HEK293 (cell line): ENCODE data around the gene ZNF609.
A peak's percentile ranks its signal among the peaks of the same experiment; 100 is the strongest.

Experiments used
- CTCF ChIA-PET: fragments of 350-600 bp; formaldehyde crosslinking; extraction: SDS; loops from one replicate; lab custom pipeline; 2021; ENCODE audit warnings: antibody characterized with exemption; lab: Yijun Ruan, JAX
- POLR2A ChIA-PET: fragments of 300-600 bp; formaldehyde crosslinking; extraction: SDS; loops from one replicate; lab custom pipeline; 2020; ENCODE audit warnings: antibody characterized with exemption, inconsistent platforms; lab: Yijun Ruan, JAX
- H3K27ac ChIP-seq: fragments of 200-500 bp; sonication (Bioruptor generic); 2 replicates; pipeline ENCODE4 v1.5.1; 2014; ENCODE audit warnings: low read depth, low read length, control low read depth, inconsistent platforms; ENCODE audit errors: extremely low read depth
- H3K36me3 ChIP-seq, 2 experiments: fragments of 200-500 bp in 1 of 2; sonication (Bioruptor generic) in 1 of 2; 1 replicate in 1 of 2; 2 replicates in 1 of 2; pipeline ENCODE4 v1.5.1; 2014 to 2017; ENCODE audit warnings: inconsistent platforms in 2 of 2, low read length in 2 of 2; ENCODE audit not compliant: control insufficient read depth in 2 of 2, insufficient read depth in 1 of 2
- H3K4me1 ChIP-seq: fragments of 200-500 bp; sonication (Bioruptor generic); 2 replicates; pipeline ENCODE4 v1.5.1; 2014; ENCODE audit warnings: mild to moderate bottlenecking, low read length, inconsistent platforms; ENCODE audit not compliant: control insufficient read depth, insufficient read depth
- H3K4me3 ChIP-seq: 2 replicates; pipeline ENCODE4 v1.5.1; 2011; ENCODE audit warnings: low read depth, mild to moderate bottlenecking, control low read depth, low read length, moderate library complexity
- H3K9me3 ChIP-seq: fragments of 200-500 bp; sonication (Bioruptor generic); 2 replicates; pipeline ENCODE4 v1.5.1; 2014; ENCODE audit warnings: low read depth, low read length, inconsistent platforms; ENCODE audit not compliant: control insufficient read depth, insufficient read depth
- BCL11A ChIP-seq: fragments of 450-650 bp; formaldehyde crosslinking; IDR thresholded peaks from 2 replicates; pipeline ENCODE4 v1.5.1; 2016; ENCODE audit warnings: low read depth, missing biosample characterization, missing genetic modification characterization
- FEZF1 ChIP-seq: fragments of 450-650 bp; formaldehyde crosslinking; IDR thresholded peaks from 2 replicates; pipeline ENCODE4 v1.5.1; 2016; ENCODE audit warnings: missing biosample characterization, missing genetic modification characterization
- GLIS1 ChIP-seq: fragments of 450-650 bp; formaldehyde crosslinking; IDR thresholded peaks from 2 replicates; pipeline ENCODE4 v1.5.1; 2016; ENCODE audit warnings: missing biosample characterization, missing genetic modification characterization
- SCRT1 ChIP-seq: fragments of 450-650 bp; formaldehyde crosslinking; IDR thresholded peaks from 2 replicates; pipeline ENCODE4 v1.5.1; 2016; ENCODE audit warnings: missing biosample characterization, missing genetic modification characterization, borderline replicate concordance
- SCRT2 ChIP-seq: fragments of 450-650 bp; formaldehyde crosslinking; IDR thresholded peaks from 2 replicates; pipeline ENCODE4 v1.5.1; 2016; ENCODE audit warnings: missing biosample characterization, missing genetic modification characterization
- ZBTB20 ChIP-seq: fragments of 450-650 bp; formaldehyde crosslinking; IDR thresholded peaks from 2 replicates; pipeline ENCODE4 v1.5.1; 2016; ENCODE audit warnings: missing biosample characterization, missing genetic modification characterization
- ZBTB49 ChIP-seq: fragments of 450-650 bp; formaldehyde crosslinking; IDR thresholded peaks from 2 replicates; pipeline ENCODE4 v1.5.1; 2016; ENCODE audit warnings: missing biosample characterization, missing genetic modification characterization, low read depth
- ZFP41 ChIP-seq: fragments of 450-650 bp; formaldehyde crosslinking; IDR thresholded peaks from 2 replicates; pipeline ENCODE4 v1.5.1; 2016; ENCODE audit warnings: missing biosample characterization, missing genetic modification characterization, borderline replicate concordance
- ZFP69B ChIP-seq: fragments of 450-650 bp; formaldehyde crosslinking; IDR thresholded peaks from 2 replicates; pipeline ENCODE4 v1.5.1; 2016; ENCODE audit warnings: missing biosample characterization, missing genetic modification characterization
- ZNF133 ChIP-seq: fragments of 450-650 bp; formaldehyde crosslinking; IDR thresholded peaks from 2 replicates; pipeline ENCODE4 v1.5.1; 2016; ENCODE audit warnings: missing biosample characterization, missing genetic modification characterization
- ZNF2 ChIP-seq: fragments of 450-650 bp; formaldehyde crosslinking; IDR thresholded peaks from 2 replicates; pipeline ENCODE4 v1.5.1; 2016; ENCODE audit warnings: missing biosample characterization, missing genetic modification characterization
- ZNF239 ChIP-seq: fragments of 450-650 bp; formaldehyde crosslinking; IDR thresholded peaks from 2 replicates; pipeline ENCODE4 v1.5.1; 2016; ENCODE audit warnings: missing biosample characterization, missing genetic modification characterization
- ZNF366 ChIP-seq: fragments of 450-650 bp; formaldehyde crosslinking; conservative IDR thresholded peaks from 2 replicates; pipeline ENCODE4 v1.5.1; 2016; ENCODE audit warnings: missing biosample characterization, missing genetic modification characterization
- ZNF37A ChIP-seq: fragments of 450-650 bp; IDR thresholded peaks from 2 replicates; pipeline ENCODE4 v1.5.1; 2018; ENCODE audit warnings: missing biosample characterization, missing genetic modification characterization
- ZNF416 ChIP-seq: fragments of 450-650 bp; formaldehyde crosslinking; IDR thresholded peaks from 2 replicates; pipeline ENCODE4 v1.5.1; 2016; ENCODE audit warnings: missing biosample characterization, missing genetic modification characterization
- ZNF510 ChIP-seq: fragments of 450-650 bp; formaldehyde crosslinking; IDR thresholded peaks from 2 replicates; pipeline ENCODE4 v1.5.1; 2018; ENCODE audit warnings: mild to moderate bottlenecking, missing genetic modification characterization, missing biosample characterization; ENCODE audit not compliant: insufficient replicate concordance
- ZNF529 ChIP-seq: fragments of 450-650 bp; formaldehyde crosslinking; IDR thresholded peaks from 2 replicates; pipeline ENCODE4 v1.5.1; 2017; ENCODE audit warnings: missing genetic modification characterization, missing biosample characterization; ENCODE audit not compliant: insufficient replicate concordance
- ZNF654 ChIP-seq: fragments of 450-650 bp; formaldehyde crosslinking; IDR thresholded peaks from 2 replicates; pipeline ENCODE4 v1.5.1; 2016; ENCODE audit warnings: low read depth, missing biosample characterization, missing genetic modification characterization
- ZNF837 ChIP-seq: fragments of 450-650 bp; formaldehyde crosslinking; IDR thresholded peaks from 2 replicates; pipeline ENCODE4 v1.5.1; 2016; ENCODE audit warnings: missing biosample characterization, missing genetic modification characterization
- ZSCAN23 ChIP-seq: fragments of 450-650 bp; formaldehyde crosslinking; IDR thresholded peaks from 2 replicates; pipeline ENCODE4 v1.5.1; 2016; ENCODE audit warnings: missing biosample characterization, missing genetic modification characterization
- ZSCAN30 ChIP-seq: fragments of 450-650 bp; IDR thresholded peaks from 2 replicates; pipeline ENCODE4 v1.5.1; 2018; ENCODE audit warnings: missing biosample characterization, mild to moderate bottlenecking, missing genetic modification characterization, moderate library complexity
- ZXDB ChIP-seq: fragments of 450-650 bp; formaldehyde crosslinking; IDR thresholded peaks from 2 replicates; pipeline ENCODE4 v1.5.1; 2016; ENCODE audit warnings: missing biosample characterization, missing genetic modification characterization
- TF ChIP-seq, protein P1 (sequence below): fragments of 450-650 bp; formaldehyde crosslinking; IDR thresholded peaks from 2 replicates; pipeline ENCODE4 v1.5.1; 2016; ENCODE audit warnings: missing biosample characterization, missing genetic modification characterization, borderline replicate concordance
- TF ChIP-seq, protein P2 (sequence below): fragments of 450-650 bp; formaldehyde crosslinking; IDR thresholded peaks from 2 replicates; pipeline ENCODE4 v1.5.1; 2016; ENCODE audit warnings: missing biosample characterization, missing genetic modification characterization

Gene ZNF609

DNA sequence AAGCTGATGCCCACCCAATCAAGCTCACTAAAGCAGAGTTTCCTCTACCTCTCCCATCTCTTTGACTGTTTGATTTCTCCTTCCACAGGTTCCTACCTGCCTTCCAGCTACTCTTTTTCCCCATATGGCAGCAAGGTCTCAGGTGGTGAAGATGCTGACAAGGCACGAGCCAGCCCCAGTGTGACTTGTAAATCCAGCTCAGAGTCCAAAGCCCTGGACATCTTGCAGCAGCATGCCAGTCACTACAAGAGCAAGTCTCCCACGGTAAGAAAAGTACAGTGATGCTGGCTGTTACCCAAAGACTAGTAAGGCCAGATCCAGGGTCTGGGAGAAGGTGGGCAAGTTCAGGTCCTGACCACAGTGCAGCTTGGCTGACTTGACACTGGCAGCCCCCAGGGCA, 219.7 kb downstream of the ZNF609 start:
- Histone ChIP-seq H3K4me3 (no peak overlapping the region), H3K27ac (no peak overlapping the region), H3K9me3 (no peaks in the 10 kb centered on the region), H3K4me1 (no peaks in the 10 kb centered on the region), H3K36me3 (peaks cover 0 to 75% of the 10 kb centered on the region in 2 experiments)
- ChIA-PET CTCF (interaction anchor here (1.0 kb wide), 1 partner anchor 10 kb away, joined by 3 read pairs; no protein-coding TSS in a partner anchor), POLR2A (interaction anchor here (0.5 to 0.6 kb wide), 3 partner anchors 40 to 607 kb away, joined by 3 to 6 read pairs (median 3); partner anchors contain the start of gene PARP16)
- no peak for TF ChIP-seq ZBTB20
- no peak for TF ChIP-seq BCL11A
- TF ChIP-seq ZNF837 (tag by site-specific recombination) = no peak
- no peak for TF ChIP-seq ZNF239 (tag by site-specific recombination)
- TF ChIP-seq ZBTB49 = no peak
- no peak for TF ChIP-seq ZNF2 (tag by site-specific recombination)
- TF ChIP-seq ZNF529 = no peak
- TF ChIP-seq ZFP69B = no peak
- TF ChIP-seq ZSCAN23 (tag by site-specific recombination) = no peak
- no peak for TF ChIP-seq ZNF416 (tag by site-specific recombination)
- no peak for TF ChIP-seq ZNF37A (tag by site-specific recombination)
- no peak for TF ChIP-seq ZNF133 (tag by site-specific recombination)
- TF ChIP-seq, protein P1, sequence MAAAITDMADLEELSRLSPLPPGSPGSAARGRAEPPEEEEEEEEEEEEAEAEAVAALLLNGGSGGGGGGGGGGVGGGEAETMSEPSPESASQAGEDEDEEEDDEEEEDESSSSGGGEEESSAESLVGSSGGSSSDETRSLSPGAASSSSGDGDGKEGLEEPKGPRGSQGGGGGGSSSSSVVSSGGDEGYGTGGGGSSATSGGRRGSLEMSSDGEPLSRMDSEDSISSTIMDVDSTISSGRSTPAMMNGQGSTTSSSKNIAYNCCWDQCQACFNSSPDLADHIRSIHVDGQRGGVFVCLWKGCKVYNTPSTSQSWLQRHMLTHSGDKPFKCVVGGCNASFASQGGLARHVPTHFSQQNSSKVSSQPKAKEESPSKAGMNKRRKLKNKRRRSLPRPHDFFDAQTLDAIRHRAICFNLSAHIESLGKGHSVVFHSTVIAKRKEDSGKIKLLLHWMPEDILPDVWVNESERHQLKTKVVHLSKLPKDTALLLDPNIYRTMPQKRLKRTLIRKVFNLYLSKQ (tag by site-specific recombination) = no peak
- TF ChIP-seq FEZF1 (tag by site-specific recombination) = no peak

- TF ChIP-seq ZNF366 (no peak), SCRT2 (peak; percentile 87), ZNF654 (tag by site-specific recombination) (peak; percentile 90), ZSCAN30 (tag by site-specific recombination) (0 out of 2 replicates have a peak, but pooled peaks have one; percentile 35), ZNF510 (no peak), ZXDB (tag by site-specific recombination) (no peak), ZFP41 (tag by site-specific recombination) (no peak), SCRT1 (tag by site-specific recombination) (peak; percentile 79; the same call in 1 of the 2 replicates), GLIS1 (tag by site-specific recombination) (peak; percentile 50)
- TF ChIP-seq, protein P2, sequence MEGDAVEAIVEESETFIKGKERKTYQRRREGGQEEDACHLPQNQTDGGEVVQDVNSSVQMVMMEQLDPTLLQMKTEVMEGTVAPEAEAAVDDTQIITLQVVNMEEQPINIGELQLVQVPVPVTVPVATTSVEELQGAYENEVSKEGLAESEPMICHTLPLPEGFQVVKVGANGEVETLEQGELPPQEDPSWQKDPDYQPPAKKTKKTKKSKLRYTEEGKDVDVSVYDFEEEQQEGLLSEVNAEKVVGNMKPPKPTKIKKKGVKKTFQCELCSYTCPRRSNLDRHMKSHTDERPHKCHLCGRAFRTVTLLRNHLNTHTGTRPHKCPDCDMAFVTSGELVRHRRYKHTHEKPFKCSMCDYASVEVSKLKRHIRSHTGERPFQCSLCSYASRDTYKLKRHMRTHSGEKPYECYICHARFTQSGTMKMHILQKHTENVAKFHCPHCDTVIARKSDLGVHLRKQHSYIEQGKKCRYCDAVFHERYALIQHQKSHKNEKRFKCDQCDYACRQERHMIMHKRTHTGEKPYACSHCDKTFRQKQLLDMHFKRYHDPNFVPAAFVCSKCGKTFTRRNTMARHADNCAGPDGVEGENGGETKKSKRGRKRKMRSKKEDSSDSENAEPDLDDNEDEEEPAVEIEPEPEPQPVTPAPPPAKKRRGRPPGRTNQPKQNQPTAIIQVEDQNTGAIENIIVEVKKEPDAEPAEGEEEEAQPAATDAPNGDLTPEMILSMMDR (tag by site-specific recombination) = peak; percentile 85
- Histone ChIP-seq H3K4me3 (no peak overlapping the region), H3K36me3 (peaks cover 0 to 74% of the 10 kb centered on the region in 2 experiments), H3K9me3 (no peaks in the 10 kb centered on the region), H3K4me1 (no peaks in the 10 kb centered on the region), H3K27ac (no peak overlapping the region)
- CTCF ChIA-PET = interaction anchor here (0.6 to 8.5 kb wide), 21 partner anchors 9 to 516 kb away, joined by 3 to 127 read pairs (median 3); no protein-coding TSS in a partner anchor
- POLR2A ChIA-PET = no interaction called here
Measured at GRCh38 chr15:64681424-64682024, 221.1 kb downstream of the ZNF609 start.
